SK-N-MC (cell line): ENCODE data around the gene MIX23.
"Not testable (repeated sequence)": the region's sequence is repeated elsewhere in the genome, so short reads cannot be mapped to it uniquely, and the experiment has no call there.

ENCODE experiments used
- EZH2 ChIP-seq: fragments of 200-600 bp; sonication (generic); IDR thresholded peaks from one replicate; pipeline ENCODE4 v1.6.1; 2017; ENCODE audit warnings: antibody characterized with exemption
- POLR2AphosphoS5 ChIP-seq: IDR thresholded peaks from 2 replicates; pipeline ENCODE4 v1.6.1; 2012; ENCODE audit warnings: mild to moderate bottlenecking, low read depth, low read length, borderline replicate concordance

GRCh38 chr3:122365582-122366378 lies 17.3 kb downstream of the MIX23 start:
- TF ChIP-seq EZH2, POLR2AphosphoS5: not testable (repeated sequence)
